DOHH2 (cell line): Measurements from ENCODE around the gene GABRB1.

Experiments used
- CTCF ChIP-seq: fragments of 200-600 bp; sonication (generic); IDR thresholded peaks from one replicate; pipeline ENCODE4 v1.5.1; 2014; ENCODE audit warnings: antibody characterized with exemption, mild to moderate bottlenecking, low read depth, low read length; ENCODE audit not compliant: poor library complexity, severe bottlenecking
- EZH2phosphoT487 ChIP-seq: fragments of 200-600 bp; sonication (generic); IDR thresholded peaks from 2 replicates; pipeline ENCODE4 v1.6.1; 2017; ENCODE audit warnings: borderline replicate concordance, mild to moderate bottlenecking, antibody characterized with exemption, low read length, moderate library complexity, mixed read lengths

GRCh38 chr4:47049347-47049746 lies 18.0 kb downstream of the GABRB1 start:
- no peak for TF ChIP-seq CTCF
- no peak for TF ChIP-seq EZH2phosphoT487
